ENCODE measurements around the gene HMX3.
"Not testable (repeated sequence)": the region's sequence is repeated elsewhere in the genome, so short reads cannot be mapped to it uniquely, and the experiment has no call there.

HMX3 gene

GRCh38 chr10:123171616-123172015 lies 35.8 kb downstream of the HMX3 start:
- not testable (repeated sequence) for DNase-seq (ENCODE audit: low read depth in 3 of 3)

- DNase-seq (ENCODE audit: low read depth in 3 of 3), result no peak
These were observed 39.9 kb downstream of the HMX3 start for GRCh38 chr10:123175389-123176387.

- not testable (repeated sequence) for DNase-seq (ENCODE audit: low read depth in 3 of 3)
These were observed 42.6 kb downstream of the HMX3 start for GRCh38 chr10:123178390-123178789.

- DNase-seq (ENCODE audit: low read depth in 3 of 3), result no peak
These were observed 44.6 kb downstream of the HMX3 start for GRCh38 chr10:123180101-123181090.

- DNase-seq (ENCODE audit: low read depth in 3 of 3), result no peak
These were observed 48.0 kb downstream of the HMX3 start for GRCh38 chr10:123183724-123184123.

- DNase-seq (ENCODE audit: low read depth in 3 of 3), result no peak
These were observed 52.0 kb downstream of the HMX3 start for GRCh38 chr10:123187781-123188180.
